Fibroblast of lung (primary cell): Measurements from ENCODE around the gene ADAM15. TPM values are rescaled to one million over a fixed set of nuclear protein-coding genes. Genes with fewer than 3 reads are reported as not detected.

Source experiments
- DNase-seq, 2 donors: peaks; one replicate each; pipeline versions ENCODE4 v3.0.0 to v3.0.0-alpha.2; 2010; ENCODE audit warnings: low read depth in 2 of 2
- H2AFZ ChIP-seq: 2 replicates; pipeline ENCODE4 v1.5.1; 2012; ENCODE audit warnings: low read length, control low read depth, inconsistent platforms
- H3K27ac ChIP-seq: 2 replicates; pipeline ENCODE4 v1.5.1; 2011; ENCODE audit warnings: low read length, control low read depth; ENCODE audit not compliant: insufficient read depth
- H3K27me3 ChIP-seq: 2 replicates; pipeline ENCODE4 v1.5.1; 2011; ENCODE audit warnings: mild to moderate bottlenecking, low read length; ENCODE audit not compliant: control insufficient read depth, insufficient read depth
- H3K36me3 ChIP-seq: 2 replicates; pipeline ENCODE4 v1.5.1; 2011; ENCODE audit warnings: low read length; ENCODE audit not compliant: control insufficient read depth, insufficient read depth
- H3K4me1 ChIP-seq: 2 replicates; pipeline ENCODE4 v1.5.1; 2011; ENCODE audit warnings: low read length; ENCODE audit not compliant: control insufficient read depth, insufficient read depth; ENCODE audit errors: extremely low read depth
- H3K4me2 ChIP-seq: 2 replicates; pipeline ENCODE4 v1.5.1; 2011; ENCODE audit warnings: low read length, control low read depth; ENCODE audit not compliant: insufficient read depth; ENCODE audit errors: extremely low read depth
- H3K4me3 ChIP-seq, 4 experiments: fragments of 200-600 bp in 1 of 4; sonication (generic) in 1 of 4; replicated peaks in 1 of 4; 2 replicates each; pipeline ENCODE4 v1.5.1; 2011 to 2016; ENCODE audit warnings: low read length in 4 of 4, low read depth in 3 of 4, mild to moderate bottlenecking in 3 of 4, control low read depth in 2 of 4, inconsistent platforms in 1 of 4, mixed read lengths in 1 of 4; ENCODE audit not compliant: insufficient read depth in 1 of 4; ENCODE audit errors: control extremely low read depth in 1 of 4
- H3K79me2 ChIP-seq: 2 replicates; pipeline ENCODE4 v1.5.1; 2012; ENCODE audit warnings: mild to moderate bottlenecking, low read length, inconsistent platforms; ENCODE audit not compliant: control insufficient read depth, insufficient read depth
- H3K9ac ChIP-seq: 2 replicates; pipeline ENCODE4 v1.5.1; 2011; ENCODE audit warnings: mild to moderate bottlenecking, low read length, control low read depth; ENCODE audit not compliant: insufficient read depth
- H3K9me3 ChIP-seq: 2 replicates; pipeline ENCODE4 v1.5.1; 2012; ENCODE audit warnings: low read depth, low read length; ENCODE audit not compliant: control insufficient read depth, insufficient read depth
- H4K20me1 ChIP-seq: 2 replicates; pipeline ENCODE4 v1.5.1; 2011; ENCODE audit warnings: low read length; ENCODE audit not compliant: control insufficient read depth, insufficient read depth; ENCODE audit errors: extremely low read depth
- EZH2 ChIP-seq: IDR thresholded peaks from 2 replicates; pipeline ENCODE4 v1.5.1; 2012; ENCODE audit warnings: low read length, control low read depth, mild to moderate bottlenecking; ENCODE audit errors: missing control alignments
- polyA plus RNA-seq, 2 donors: library from polyadenylated mRNA; depleted of rRNA in 1 of 2; stranded (reverse) in 1 of 2; unstranded in 1 of 2; fragments of >200 nt; gene quantifications; 2 replicates each; pipeline ENCODE4 v1.2.1, GENCODE V29; 2011 to 2012; ENCODE audit warnings: missing spikeins in 1 of 2
- total RNA-seq: library from RNA; depleted of rRNA; stranded (reverse); fragments of >200 nt; gene quantifications from 2 replicates; pipeline ENCODE4 v1.2.1, GENCODE V29; 2014
- TF ChIP-seq, protein P1 (sequence below), 2 donors: IDR thresholded peaks in 1 of 2; conservative IDR thresholded peaks in 1 of 2; 1 replicate in 1 of 2; 2 replicates in 1 of 2; pipeline ENCODE4 v1.5.1; 2011 to 2012; ENCODE audit warnings: low read length in 2 of 2, control low read depth in 1 of 2, inconsistent platforms in 1 of 2, low read depth in 1 of 2, mild to moderate bottlenecking in 1 of 2

The ADAM15 gene
- total and polyA plus RNA-seq, 2 donors (not counting 1 experiment from before 2014, with no cell fraction given), result 19.5 to 58.5 TPM

DNA sequence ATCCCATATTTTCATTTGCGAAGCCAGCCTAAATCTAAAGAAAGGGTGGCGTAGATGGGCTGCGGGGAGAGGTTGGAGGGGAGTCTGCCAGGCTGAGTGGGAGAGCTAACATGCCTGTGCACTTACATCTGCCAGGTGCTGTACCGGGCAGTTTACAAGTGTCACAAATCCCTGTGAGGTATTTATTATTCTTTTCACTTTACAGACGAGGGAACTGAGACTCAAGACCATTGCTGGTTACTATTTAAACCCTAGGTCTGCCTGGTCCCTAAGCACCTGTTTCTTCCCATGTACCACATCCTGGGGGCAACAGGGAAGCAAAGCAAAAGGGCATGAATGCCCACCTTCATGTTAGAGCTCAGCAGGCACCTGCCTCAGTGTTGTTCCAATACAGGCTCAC lies 57.2 kb downstream of the ADAM15 start:
- Histone ChIP-seq H4K20me1 (no peaks in the 10 kb centered on the region), H3K27ac (no peak overlapping the region), H3K9me3 (no peaks in the 10 kb centered on the region), H3K79me2 (no peaks in the 10 kb centered on the region), H3K4me1 (no peaks in the 10 kb centered on the region), H3K9ac (no peak overlapping the region), H3K27me3 (peaks cover 12% of the 10 kb centered on the region), H3K4me3 (no peak overlapping the region), H3K36me3 (no peaks in the 10 kb centered on the region), H2AFZ (no peak overlapping the region), H3K4me2 (no peak overlapping the region)
- TF ChIP-seq EZH2, result no peak
- TF ChIP-seq, protein P1, sequence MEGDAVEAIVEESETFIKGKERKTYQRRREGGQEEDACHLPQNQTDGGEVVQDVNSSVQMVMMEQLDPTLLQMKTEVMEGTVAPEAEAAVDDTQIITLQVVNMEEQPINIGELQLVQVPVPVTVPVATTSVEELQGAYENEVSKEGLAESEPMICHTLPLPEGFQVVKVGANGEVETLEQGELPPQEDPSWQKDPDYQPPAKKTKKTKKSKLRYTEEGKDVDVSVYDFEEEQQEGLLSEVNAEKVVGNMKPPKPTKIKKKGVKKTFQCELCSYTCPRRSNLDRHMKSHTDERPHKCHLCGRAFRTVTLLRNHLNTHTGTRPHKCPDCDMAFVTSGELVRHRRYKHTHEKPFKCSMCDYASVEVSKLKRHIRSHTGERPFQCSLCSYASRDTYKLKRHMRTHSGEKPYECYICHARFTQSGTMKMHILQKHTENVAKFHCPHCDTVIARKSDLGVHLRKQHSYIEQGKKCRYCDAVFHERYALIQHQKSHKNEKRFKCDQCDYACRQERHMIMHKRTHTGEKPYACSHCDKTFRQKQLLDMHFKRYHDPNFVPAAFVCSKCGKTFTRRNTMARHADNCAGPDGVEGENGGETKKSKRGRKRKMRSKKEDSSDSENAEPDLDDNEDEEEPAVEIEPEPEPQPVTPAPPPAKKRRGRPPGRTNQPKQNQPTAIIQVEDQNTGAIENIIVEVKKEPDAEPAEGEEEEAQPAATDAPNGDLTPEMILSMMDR (conservative IDR thresholded peaks at IDR 0.05 in 1 of 2, IDR thresholded peaks at IDR 0.05 in 1 of 2; ENCODE audit: low read depth in 1 of 2, low read length in 2 of 2), result no peak
- no peak for DNase-seq

DNA sequence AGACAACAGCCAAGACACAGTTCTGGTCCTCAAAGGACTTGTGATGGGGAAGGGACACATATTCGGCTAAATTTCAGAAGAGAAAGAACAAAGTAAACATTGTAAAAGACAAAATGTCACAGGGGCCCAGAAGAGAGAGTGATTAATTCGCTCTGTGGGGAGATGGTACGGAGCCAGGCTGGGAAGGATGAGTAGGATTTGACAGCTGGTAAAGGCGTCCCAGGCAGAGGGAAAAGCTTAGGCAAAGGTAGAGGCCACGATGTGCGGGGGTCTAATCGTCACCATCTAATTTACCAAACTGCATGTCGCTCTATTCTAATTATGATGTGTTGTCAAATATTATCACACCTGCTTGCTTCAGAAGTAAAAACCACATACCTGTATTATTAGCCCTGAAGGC lies 59.3 kb downstream of the ADAM15 start:
- Histone ChIP-seq H3K9me3 (no peaks in the 10 kb centered on the region), H3K27ac (no peak overlapping the region), H3K27me3 (peaks cover 11% of the 10 kb centered on the region)

DNA sequence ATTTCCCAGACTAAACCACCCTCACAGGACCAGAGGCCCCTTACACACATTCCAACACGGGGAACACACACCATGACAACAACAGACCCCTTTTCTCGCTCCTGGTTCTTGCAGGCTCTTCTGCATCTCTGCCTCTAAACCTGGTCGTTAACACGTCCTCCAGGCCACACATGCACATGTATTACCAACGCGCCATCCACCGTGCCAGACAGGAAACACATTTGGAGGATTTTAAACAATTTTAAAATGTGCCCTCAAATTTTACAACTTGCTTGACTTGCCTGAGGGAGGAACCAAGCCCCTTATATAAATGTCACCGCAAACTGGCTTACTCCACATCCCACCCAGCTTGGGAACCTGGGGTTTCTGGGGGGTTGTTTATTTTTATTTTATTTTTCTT lies 59.7 kb downstream of the ADAM15 start:
- no peak for DNase-seq
- H3K27ac ChIP-seq, result no peak overlapping the region
- H3K4me1 ChIP-seq, result no peaks in the 10 kb centered on the region
- H4K20me1 ChIP-seq, result no peaks in the 10 kb centered on the region
- no peaks in the 10 kb centered on the region for H3K79me2 ChIP-seq
- H3K36me3 ChIP-seq, result no peaks in the 10 kb centered on the region
- no peaks in the 10 kb centered on the region for H3K9me3 ChIP-seq
- no peak for TF ChIP-seq EZH2
- TF ChIP-seq, protein P1 (conservative IDR thresholded peaks at IDR 0.05 in 1 of 2, IDR thresholded peaks at IDR 0.05 in 1 of 2; ENCODE audit: low read depth in 1 of 2, low read length in 2 of 2), result no peak
- H3K27me3 ChIP-seq, result peaks cover 6% of the 10 kb centered on the region
- H3K4me2 ChIP-seq, result no peak overlapping the region
- H3K4me3 ChIP-seq, result no peak overlapping the region
- H2AFZ ChIP-seq, result no peak overlapping the region
- H3K9ac ChIP-seq, result no peak overlapping the region

More for the DNA sequence above, 59.3 kb downstream of the ADAM15 start:
- Histone ChIP-seq H4K20me1 (no peaks in the 10 kb centered on the region), H3K4me3 (no peak overlapping the region), H3K36me3 (no peaks in the 10 kb centered on the region), H2AFZ (no peak overlapping the region), H3K9ac (no peak overlapping the region), H3K4me1 (no peaks in the 10 kb centered on the region), H3K79me2 (no peaks in the 10 kb centered on the region), H3K4me2 (no peak overlapping the region)
- DNase-seq, result no peak
- TF ChIP-seq, protein P1 (conservative IDR thresholded peaks at IDR 0.05 in 1 of 2, IDR thresholded peaks at IDR 0.05 in 1 of 2; ENCODE audit: low read depth in 1 of 2, low read length in 2 of 2), result no peak
- no peak for TF ChIP-seq EZH2

Other genes starting within 250 kb of the ADAM15 start
- gene KCNN3, start 181.0 kb upstream of the ADAM15 start, total RNA-seq, result not detected in 2 replicates
- gene KCNN3, start 181.0 kb upstream of the ADAM15 start, polyA plus RNA-seq, result not detected in 2 replicates
- 8.5 and 10.1 TPM in 2 replicates for gene PMVK, start 114.6 kb upstream of the ADAM15 start, total RNA-seq
- gene PMVK, start 114.6 kb upstream of the ADAM15 start, polyA plus RNA-seq, result 25.1 and 33.5 TPM in 2 replicates
- 106 and 113 TPM in 2 replicates for gene PBXIP1, start 95.2 kb upstream of the ADAM15 start, total RNA-seq
- 21.1 and 32.8 TPM in 2 replicates for gene PBXIP1, start 95.2 kb upstream of the ADAM15 start, polyA plus RNA-seq
- gene PYGO2, start 89.5 kb upstream of the ADAM15 start, total RNA-seq, result 19.3 and 28.1 TPM in 2 replicates
- gene PYGO2, start 89.5 kb upstream of the ADAM15 start, polyA plus RNA-seq, result 15.3 and 17.4 TPM in 2 replicates
- 220 and 245 TPM in 2 replicates for gene SHC1, start 80.6 kb upstream of the ADAM15 start, total RNA-seq
- gene SHC1, start 80.6 kb upstream of the ADAM15 start, polyA plus RNA-seq, result 277 and 289 TPM in 2 replicates
- gene CKS1B, start 76.6 kb upstream of the ADAM15 start, total RNA-seq, result 23.9 and 40.3 TPM in 2 replicates
- gene CKS1B, start 76.6 kb upstream of the ADAM15 start, polyA plus RNA-seq, result 55.4 and 176 TPM in 2 replicates
- gene FLAD1, start 68.0 kb upstream of the ADAM15 start, total RNA-seq, result 20.5 and 24.9 TPM in 2 replicates
- 11.8 and 20.1 TPM in 2 replicates for gene FLAD1, start 68.0 kb upstream of the ADAM15 start, polyA plus RNA-seq
- 0.26 TPM in 1 of 2 replicates, not detected in the other for gene LENEP, start 57.7 kb upstream of the ADAM15 start, total RNA-seq
- gene LENEP, start 57.7 kb upstream of the ADAM15 start, polyA plus RNA-seq, result not detected in 2 replicates
- gene ZBTB7B, start 48.5 kb upstream of the ADAM15 start, total RNA-seq, result 12.3 and 19.3 TPM in 2 replicates
- 6.2 and 7.0 TPM in 2 replicates for gene ZBTB7B, start 48.5 kb upstream of the ADAM15 start, polyA plus RNA-seq
- gene DCST2, start 17.5 kb upstream of the ADAM15 start, total RNA-seq, result under 0.01 and 0.17 TPM in 2 replicates
- 0.06 and 0.10 TPM in 2 replicates for gene DCST2, start 17.5 kb upstream of the ADAM15 start, polyA plus RNA-seq
- gene DCST1, start 17.5 kb upstream of the ADAM15 start, total RNA-seq, result not detected in 2 replicates
- gene DCST1, start 17.5 kb upstream of the ADAM15 start, polyA plus RNA-seq, result not detected in 2 replicates
- 2.8 and 3.8 TPM in 2 replicates for gene EFNA4, start 12.4 kb downstream of the ADAM15 start, total RNA-seq
- gene EFNA4, start 12.4 kb downstream of the ADAM15 start, polyA plus RNA-seq, result 2.6 and 4.3 TPM in 2 replicates
- 0.33 and 0.51 TPM in 2 replicates for gene EFNA3, start 27.5 kb downstream of the ADAM15 start, total RNA-seq
- 0.16 and 0.30 TPM in 2 replicates for gene EFNA3, start 27.5 kb downstream of the ADAM15 start, polyA plus RNA-seq
- 0.26 TPM in 1 of 2 replicates, not detected in the other for gene EFNA1, start 76.6 kb downstream of the ADAM15 start, total RNA-seq
- gene EFNA1, start 76.6 kb downstream of the ADAM15 start, polyA plus RNA-seq, result 0.06 and 0.07 TPM in 2 replicates
- 35.4 and 61.1 TPM in 2 replicates for gene SLC50A1, start 84.5 kb downstream of the ADAM15 start, total RNA-seq
- gene SLC50A1, start 84.5 kb downstream of the ADAM15 start, polyA plus RNA-seq, result 29.4 and 36.0 TPM in 2 replicates
- 27.7 and 40.5 TPM in 2 replicates for gene DPM3, start 89.2 kb downstream of the ADAM15 start, total RNA-seq
- 31.9 and 35.4 TPM in 2 replicates for gene DPM3, start 89.2 kb downstream of the ADAM15 start, polyA plus RNA-seq
- gene KRTCAP2, start 122.0 kb downstream of the ADAM15 start, total RNA-seq, result 122 and 125 TPM in 2 replicates
- gene KRTCAP2, start 122.0 kb downstream of the ADAM15 start, polyA plus RNA-seq, result 123 and 134 TPM in 2 replicates
- 3.1 and 4.0 TPM in 2 replicates for gene TRIM46, start 122.5 kb downstream of the ADAM15 start, total RNA-seq
- 1.9 and 2.2 TPM in 2 replicates for gene TRIM46, start 122.5 kb downstream of the ADAM15 start, polyA plus RNA-seq
- 36.8 and 38.3 TPM in 2 replicates for gene THBS3, start 156.6 kb downstream of the ADAM15 start, total RNA-seq
- 30.0 and 39.6 TPM in 2 replicates for gene THBS3, start 156.6 kb downstream of the ADAM15 start, polyA plus RNA-seq
- 36.7 and 46.6 TPM in 2 replicates for gene MTX1, start 157.4 kb downstream of the ADAM15 start, total RNA-seq
- gene MTX1, start 157.4 kb downstream of the ADAM15 start, polyA plus RNA-seq, result 42.2 and 52.4 TPM in 2 replicates
- 5.4 and 12.9 TPM in 2 replicates for gene ENTREP3, start 204.2 kb downstream of the ADAM15 start, total RNA-seq
- 8.5 and 14.3 TPM in 2 replicates for gene ENTREP3, start 204.2 kb downstream of the ADAM15 start, polyA plus RNA-seq
- 25.2 and 33.2 TPM in 2 replicates for gene SCAMP3, start 211.0 kb downstream of the ADAM15 start, total RNA-seq
- gene SCAMP3, start 211.0 kb downstream of the ADAM15 start, polyA plus RNA-seq, result 106 and 151 TPM in 2 replicates
- gene CLK2, start 222.2 kb downstream of the ADAM15 start, total RNA-seq, result 21.3 and 26.8 TPM in 2 replicates
- gene CLK2, start 222.2 kb downstream of the ADAM15 start, polyA plus RNA-seq, result 34.0 and 40.9 TPM in 2 replicates
- gene HCN3, start 226.1 kb downstream of the ADAM15 start, total RNA-seq, result 0.99 and 1.0 TPM in 2 replicates
- 0.79 and 0.86 TPM in 2 replicates for gene HCN3, start 226.1 kb downstream of the ADAM15 start, polyA plus RNA-seq